PC-3 (cell line): ENCODE results near the gene ORM2. TPM values are rescaled to one million over a fixed set of nuclear protein-coding genes. Genes with fewer than 3 reads are reported as not detected.

Experiments used
- ATAC-seq: fragments of 200-7000 bp; cut with Tn5 transposase; 2 replicates; pipeline ENCODE4 v1.9.1; 2020; ENCODE audit warnings: mild to moderate bottlenecking, moderate library complexity
- BruUV-seq: library from RNA; stranded (reverse); fragments of 400-500 nt; replicated peaks from 2 replicates; lab custom pipeline; 2021; lab: Mats Ljungman, UMichigan
- CTCF ChIA-PET: fragments of 300-600 bp; sonication (Branson Sonifier 250); formaldehyde crosslinking; loops from one replicate; lab custom pipeline; 2022; ENCODE audit warnings: antibody characterized with exemption; lab: Charles Lee
- POLR2A ChIA-PET: fragments of 300-600 bp; sonication (Branson Sonifier 250); formaldehyde crosslinking; loops from one replicate; lab custom pipeline; 2022; ENCODE audit warnings: antibody characterized with exemption; ENCODE audit not compliant: unreplicated experiment; lab: Charles Lee
- DNase-seq: peaks from one replicate; pipeline ENCODE4 v3.0.0-alpha.2; 2015
- H2AFZ ChIP-seq: fragments of 300-600 bp; sonication (generic); 2 replicates; pipeline ENCODE4 v1.6.0; 2016; ENCODE audit warnings: antibody characterized with exemption, low read length
- H3F3A ChIP-seq: fragments of 300-600 bp; sonication (generic); one replicate; pipeline ENCODE4 v1.6.0; 2017; ENCODE audit warnings: antibody characterized with exemption, low read length, control low read depth, mild to moderate bottlenecking; ENCODE audit not compliant: unreplicated experiment
- H3K27ac ChIP-seq: fragments of 300-600 bp; sonication (generic); 2 replicates; pipeline ENCODE4 v1.5.1; 2016; ENCODE audit warnings: mild to moderate bottlenecking, low read length
- H3K27me3 ChIP-seq: fragments of 300-600 bp; sonication (generic); 2 replicates; pipeline ENCODE4 v1.6.1; 2016; ENCODE audit warnings: low read length, mixed read lengths
- H3K36me3 ChIP-seq: fragments of 300-600 bp; sonication (generic); 2 replicates; pipeline ENCODE4 v1.6.1; 2016; ENCODE audit warnings: low read depth, mixed run types, low read length, mixed read lengths
- H3K4me1 ChIP-seq: fragments of 300-600 bp; sonication (generic); 2 replicates; pipeline ENCODE4 v1.5.1; 2016; ENCODE audit warnings: low read length; ENCODE audit not compliant: insufficient read depth
- H3K4me2 ChIP-seq: fragments of 300-600 bp; sonication (generic); 2 replicates; pipeline ENCODE4 v1.6.0; 2016; ENCODE audit warnings: low read length
- H3K4me3 ChIP-seq: fragments of 300-600 bp; sonication (generic); 2 replicates; pipeline ENCODE4 v1.5.1; 2016; ENCODE audit warnings: mild to moderate bottlenecking, low read length, mixed read lengths
- H3K79me2 ChIP-seq: fragments of 300-600 bp; sonication (generic); 2 replicates; pipeline ENCODE4 v1.6.1; 2017; ENCODE audit warnings: low read length, mixed read lengths
- H3K9ac ChIP-seq: fragments of 300-600 bp; sonication (generic); 2 replicates; pipeline ENCODE4 v1.6.0; 2016; ENCODE audit warnings: mild to moderate bottlenecking, low read length
- H3K9me2 ChIP-seq: fragments of 300-600 bp; sonication (generic); replicated peaks from 2 replicates; pipeline ENCODE4 v1.6.1; 2016; ENCODE audit warnings: mixed run types, low read length, mixed read lengths
- H3K9me3 ChIP-seq: fragments of 300-600 bp; sonication (generic); 2 replicates; pipeline ENCODE4 v1.6.1; 2016; ENCODE audit warnings: low read length, mixed read lengths
- H4K20me1 ChIP-seq: fragments of 300-600 bp; sonication (generic); 2 replicates; pipeline ENCODE4 v1.6.1; 2016; ENCODE audit warnings: low read length, mixed read lengths
- CTCF ChIP-seq: fragments of 300-600 bp; sonication (generic); conservative IDR thresholded peaks from 2 replicates; pipeline ENCODE4 v1.5.1; 2017; ENCODE audit warnings: antibody characterized with exemption, low read depth, mild to moderate bottlenecking, low read length
- EZH2 ChIP-seq: fragments of 300-600 bp; sonication (generic); IDR thresholded peaks from one replicate; pipeline ENCODE4 v1.6.1; 2017; ENCODE audit warnings: antibody characterized with exemption, mild to moderate bottlenecking, low read length; ENCODE audit not compliant: unreplicated experiment
- EZH2phosphoT487 ChIP-seq: fragments of 300-600 bp; sonication (generic); IDR thresholded peaks from 2 replicates; pipeline ENCODE4 v1.6.1; 2018; ENCODE audit warnings: mild to moderate bottlenecking, antibody characterized with exemption, low read length, borderline replicate concordance
- intact Hi-C: fragments of 100-400 bp; cut with micrococcal nuclease; formaldehyde crosslinking; loops from 2 replicates; pipeline ENCODE4 v1.9.0; 2023
- total RNA-seq: library from RNA; depleted of rRNA; stranded (reverse); fragments of >200 nt; gene quantifications from 2 replicates; pipeline ENCODE4 v1.2.3, GENCODE V29; 2014

Gene ORM2
- total RNA-seq, 1 experiment from 2014 or later, result not detected

- Histone ChIP-seq H3K27ac (no peak overlapping the region), H3K27me3 (no peaks in the 10 kb centered on the region), H3K79me2 (no peaks in the 10 kb centered on the region), H2AFZ (no peak overlapping the region), H3K36me3 (no peaks in the 10 kb centered on the region), H4K20me1 (no peaks in the 10 kb centered on the region), H3K9me2 (no peaks in the 10 kb centered on the region), H3K4me1 (peaks cover 9% of the 10 kb centered on the region), H3F3A (no peaks in the 10 kb centered on the region), H3K9ac (no peak overlapping the region), H3K4me3 (no peak overlapping the region), H3K9me3 (no peaks in the 10 kb centered on the region), H3K4me2 (peak overlapping the region; percentile 8)
- intact Hi-C loops, result no loop called here
- peak; percentile 80 for ATAC-seq
- ChIA-PET POLR2A (no interaction called here), CTCF (no interaction called here)
- no peak for TF ChIP-seq EZH2phosphoT487
- no peak for TF ChIP-seq CTCF
- TF ChIP-seq EZH2, result no peak
- DNase-seq, result peak; percentile 73
- BruUV-seq, result no TSS peak
Observed at GRCh38 chr9:114285166-114285867, 44.4 kb upstream of the ORM2 start.

- no peak for TF ChIP-seq EZH2
- no peak for TF ChIP-seq CTCF
- no peak for TF ChIP-seq EZH2phosphoT487
- no peak overlapping the region for H3K9ac ChIP-seq
- H3F3A ChIP-seq, result no peaks in the 10 kb centered on the region
- H3K4me1 ChIP-seq, result peaks cover 9% of the 10 kb centered on the region
- no peaks in the 10 kb centered on the region for H3K36me3 ChIP-seq
- intact Hi-C loops, result no loop called here
- DNase-seq, result no peak
- no peaks in the 10 kb centered on the region for H3K9me2 ChIP-seq
- no peak overlapping the region for H3K4me3 ChIP-seq
- ChIA-PET CTCF (no interaction called here), POLR2A (no interaction called here)
- no peaks in the 10 kb centered on the region for H3K9me3 ChIP-seq
- H3K79me2 ChIP-seq, result no peaks in the 10 kb centered on the region
- H3K27me3 ChIP-seq, result no peaks in the 10 kb centered on the region
- ATAC-seq, result no peak
- H2AFZ ChIP-seq, result no peak overlapping the region
- BruUV-seq, result no TSS peak
- H3K4me2 ChIP-seq, result no peak overlapping the region
- no peaks in the 10 kb centered on the region for H4K20me1 ChIP-seq
- no peak overlapping the region for H3K27ac ChIP-seq
Observed at GRCh38 chr9:114286146-114286679, 43.5 kb upstream of the ORM2 start.

- H3F3A ChIP-seq, result no peaks in the 10 kb centered on the region
- ATAC-seq, result no peak
- H2AFZ ChIP-seq, result no peak overlapping the region
- BruUV-seq, result no TSS peak
- POLR2A ChIA-PET, result no interaction called here
- H3K4me2 ChIP-seq, result no peak overlapping the region
- no peaks in the 10 kb centered on the region for H3K36me3 ChIP-seq
- no peaks in the 10 kb centered on the region for H4K20me1 ChIP-seq
- H3K79me2 ChIP-seq, result no peaks in the 10 kb centered on the region
- no peaks in the 10 kb centered on the region for H3K9me2 ChIP-seq
- no peaks in the 10 kb centered on the region for H3K9me3 ChIP-seq
- H3K9ac ChIP-seq, result no peak overlapping the region
- intact Hi-C loops, result no loop called here
- DNase-seq, result no peak
- H3K4me3 ChIP-seq, result no peak overlapping the region
- H3K27me3 ChIP-seq, result no peaks in the 10 kb centered on the region
- TF ChIP-seq EZH2phosphoT487, result no peak
- TF ChIP-seq CTCF, result no peak
- no peak overlapping the region for H3K27ac ChIP-seq
- peaks cover 9% of the 10 kb centered on the region for H3K4me1 ChIP-seq
- CTCF ChIA-PET, result no interaction called here
Observed at GRCh38 chr9:114287001-114287762, 42.5 kb upstream of the ORM2 start.
